Trophoblast cell (in vitro differentiated cells and primary cell): Measurements from ENCODE around the gene STXBP5L.
"Not testable (repeated sequence)": the region's sequence is repeated elsewhere in the genome, so short reads cannot be mapped to it uniquely, and the experiment has no call there.

Experiments
- DNase-seq, 2 donors: peaks; one replicate each; pipeline ENCODE4 v3.0.0-alpha.2; 2016
- H2AFZ ChIP-seq: 2 replicates; pipeline ENCODE4 v1.6.1; 2013; ENCODE audit warnings: low read length, moderate library complexity, mild to moderate bottlenecking; ENCODE audit not compliant: insufficient read depth, poor library complexity
- H2AK5ac ChIP-seq: 2 replicates; pipeline ENCODE4 v1.6.1; 2013; ENCODE audit warnings: mild to moderate bottlenecking, low read length
- H2BK120ac ChIP-seq: 2 replicates; pipeline ENCODE4 v1.6.1; 2013; ENCODE audit warnings: low read length, mild to moderate bottlenecking, moderate library complexity; ENCODE audit not compliant: insufficient read depth, poor library complexity
- H2BK12ac ChIP-seq: 2 replicates; pipeline ENCODE4 v1.6.1; 2013; ENCODE audit warnings: mild to moderate bottlenecking, low read length, moderate library complexity
- H2BK5ac ChIP-seq: 2 replicates; pipeline ENCODE4 v1.6.1; 2013; ENCODE audit warnings: low read length, low read depth, moderate library complexity, mild to moderate bottlenecking; ENCODE audit not compliant: poor library complexity
- H3K14ac ChIP-seq: 2 replicates; pipeline ENCODE4 v1.6.1; 2013; ENCODE audit warnings: mild to moderate bottlenecking, low read length
- H3K18ac ChIP-seq: 2 replicates; pipeline ENCODE4 v1.6.1; 2013; ENCODE audit warnings: mild to moderate bottlenecking, low read length
- H3K23ac ChIP-seq: 2 replicates; pipeline ENCODE4 v1.6.1; 2013; ENCODE audit warnings: low read length
- H3K27ac ChIP-seq: 2 replicates; pipeline ENCODE4 v1.5.1; 2013; ENCODE audit warnings: low read depth, mild to moderate bottlenecking, inconsistent platforms, low read length, moderate library complexity
- H3K27me3 ChIP-seq: 2 replicates; pipeline ENCODE4 v1.6.1; 2013; ENCODE audit warnings: inconsistent platforms, mild to moderate bottlenecking, low read length, moderate library complexity; ENCODE audit not compliant: insufficient read depth
- H3K36me3 ChIP-seq, 2 experiments: 1 replicate in 1 of 2; 2 replicates in 1 of 2; pipeline ENCODE4 v1.6.1; 2013; ENCODE audit warnings: low read length in 2 of 2, mild to moderate bottlenecking in 2 of 2, moderate library complexity in 1 of 2; ENCODE audit not compliant: insufficient read depth in 2 of 2, control insufficient read depth in 1 of 2
- H3K4ac ChIP-seq: 2 replicates; pipeline ENCODE4 v1.6.1; 2013; ENCODE audit warnings: low read depth, mild to moderate bottlenecking, low read length, moderate library complexity
- H3K4me1 ChIP-seq, 2 experiments: 1 replicate in 1 of 2; 2 replicates in 1 of 2; pipeline ENCODE4 v1.6.1; 2013; ENCODE audit warnings: low read length in 2 of 2, mild to moderate bottlenecking in 2 of 2, moderate library complexity in 1 of 2; ENCODE audit not compliant: insufficient read depth in 2 of 2, control insufficient read depth in 1 of 2
- H3K4me2 ChIP-seq: 2 replicates; pipeline ENCODE4 v1.6.1; 2013; ENCODE audit warnings: inconsistent platforms, mild to moderate bottlenecking, low read length, moderate library complexity
- H3K4me3 ChIP-seq: 2 replicates; pipeline ENCODE4 v1.5.1; 2013; ENCODE audit warnings: mild to moderate bottlenecking, low read depth, low read length, inconsistent platforms
- H3K79me1 ChIP-seq: one replicate; pipeline ENCODE4 v1.6.1; 2013; ENCODE audit warnings: low read length
- H3K79me2 ChIP-seq: 2 replicates; pipeline ENCODE4 v1.6.1; 2013; ENCODE audit warnings: low read length, mild to moderate bottlenecking; ENCODE audit not compliant: control insufficient read depth, insufficient read depth, poor library complexity
- H3K9ac ChIP-seq: 2 replicates; pipeline ENCODE4 v1.6.1; 2013; ENCODE audit warnings: mild to moderate bottlenecking, low read length
- H3K9me3 ChIP-seq: 2 replicates; pipeline ENCODE4 v1.6.1; 2013; ENCODE audit warnings: low read depth, mild to moderate bottlenecking, control low read depth, inconsistent platforms, low read length; ENCODE audit not compliant: insufficient read depth
- H4K12ac ChIP-seq: 2 replicates; pipeline ENCODE4 v1.6.1; 2013; ENCODE audit warnings: low read depth, mild to moderate bottlenecking, low read length, moderate library complexity
- H4K8ac ChIP-seq: 2 replicates; pipeline ENCODE4 v1.6.1; 2013; ENCODE audit warnings: low read depth, mild to moderate bottlenecking, low read length, moderate library complexity
- H4K91ac ChIP-seq: one replicate; pipeline ENCODE4 v1.6.1; 2013; ENCODE audit warnings: low read depth, mild to moderate bottlenecking, low read length, moderate library complexity
- WGBS: extraction: QIAGEN DNeasy Blood & Tissue Kit; methylation state at CpG from one replicate; pipeline ENCODE4 v1.1.7; 2013; ENCODE audit warnings: missing lambda C conversion rate; ENCODE audit not compliant: insufficient read length, insufficient coverage; ENCODE audit errors: extremely low coverage; 5-methylcytosine and 5-hydroxymethylcytosine counted together

Gene STXBP5L

DNA sequence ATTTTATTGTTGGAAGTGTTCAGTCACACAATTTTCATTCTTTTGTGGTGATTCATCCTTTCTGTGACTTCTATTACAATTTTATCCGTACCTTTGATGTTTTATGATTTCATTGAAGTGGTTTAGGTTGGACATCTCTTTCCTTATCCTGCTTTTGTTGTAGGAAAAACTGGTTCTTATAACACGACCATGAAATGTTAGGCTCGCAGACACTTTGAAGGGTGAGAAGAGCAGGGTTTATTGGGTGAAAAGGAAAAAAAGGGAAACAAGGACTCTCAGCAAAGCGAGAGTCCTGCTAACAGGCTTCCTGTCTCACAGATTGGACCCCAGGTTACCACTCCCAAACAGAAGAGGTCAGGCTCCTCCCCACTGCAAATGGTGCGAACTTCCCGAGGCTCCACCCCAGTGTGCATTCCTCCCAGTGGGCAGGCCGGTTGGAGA is 257.4 kb downstream of the STXBP5L start:
- Histone ChIP-seq H3K4me2 (no peak overlapping the region), H3K18ac (no peak overlapping the region), H3K36me3 (no peaks in the 10 kb centered on the region), H3K79me2 (no peaks in the 10 kb centered on the region), H2BK5ac (no peak overlapping the region), H3K4ac (no peak overlapping the region), H2BK12ac (no peak overlapping the region), H2AFZ (no peak overlapping the region), H4K91ac (no peak overlapping the region), H2AK5ac (no peak overlapping the region), H3K79me1 (no peaks in the 10 kb centered on the region), H3K14ac (no peak overlapping the region), H3K4me1 (no peaks in the 10 kb centered on the region), H3K23ac (no peak overlapping the region), H4K8ac (no peak overlapping the region), H3K9ac (no peak overlapping the region), H3K27ac (no peak overlapping the region), H4K12ac (no peak overlapping the region), H2BK120ac (no peak overlapping the region), H3K27me3 (no peaks in the 10 kb centered on the region), H3K9me3 (no peaks in the 10 kb centered on the region), H3K4me3 (no peak overlapping the region)
- WGBS = no CpG with 5 or more reads among the region's 7 CpGs
- peak in 1 of 2 donors; percentile 11 for DNase-seq

DNA sequence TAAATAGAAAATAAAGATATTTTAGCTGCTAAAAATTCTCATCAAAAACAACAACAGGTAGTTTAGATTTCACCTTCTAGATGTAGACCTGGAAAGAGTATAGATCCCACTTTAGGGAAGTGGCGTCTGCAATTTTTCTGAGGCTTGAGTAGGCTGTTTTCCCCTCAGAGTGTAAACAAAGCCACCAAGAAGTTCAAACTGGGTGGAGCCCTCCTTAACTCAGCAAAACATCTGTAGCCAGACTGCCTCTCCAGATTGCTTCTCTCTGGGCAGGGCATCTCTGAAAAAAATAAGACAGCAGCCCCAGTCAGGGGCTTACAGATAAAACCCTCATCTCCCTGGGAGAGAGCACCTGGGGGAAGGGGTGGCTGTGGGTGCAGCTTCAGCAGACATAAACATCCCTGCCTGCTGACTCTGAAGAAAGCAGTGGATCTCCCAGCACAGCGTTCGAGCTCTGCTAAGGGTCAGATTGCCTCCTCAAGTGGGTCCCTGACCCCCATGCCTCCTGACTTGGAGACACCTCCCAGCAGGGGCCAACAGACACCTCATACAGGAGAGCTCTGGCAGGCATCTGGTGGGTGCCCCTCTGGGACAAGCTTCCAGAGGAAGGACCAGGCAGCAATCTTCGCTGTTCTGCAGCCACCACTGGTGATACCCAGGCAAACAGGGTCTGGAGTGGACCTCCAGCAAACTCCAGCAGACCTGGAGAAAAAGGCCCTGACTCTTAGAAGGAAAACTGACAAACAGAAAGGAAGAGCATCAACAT is 259.6 kb downstream of the STXBP5L start:
- H3K4ac ChIP-seq = no peak overlapping the region
- H2BK12ac ChIP-seq = no peak overlapping the region
- no peak overlapping the region for H3K9ac ChIP-seq
- no peak overlapping the region for H3K4me2 ChIP-seq
- no peak overlapping the region for H4K12ac ChIP-seq
- H3K79me2 ChIP-seq = no peaks in the 10 kb centered on the region
- no peak overlapping the region for H3K23ac ChIP-seq
- H4K91ac ChIP-seq = no peak overlapping the region
- H2AK5ac ChIP-seq = no peak overlapping the region
- H3K14ac ChIP-seq = no peak overlapping the region
- WGBS = no CpG with 5 or more reads among the region's 4 CpGs
- no peaks in the 10 kb centered on the region for H3K27me3 ChIP-seq
- no peaks in the 10 kb centered on the region for H3K4me1 ChIP-seq
- DNase-seq = no peak
- H4K8ac ChIP-seq = no peak overlapping the region
- no peak overlapping the region for H3K4me3 ChIP-seq
- no peaks in the 10 kb centered on the region for H3K79me1 ChIP-seq
- H3K36me3 ChIP-seq = no peaks in the 10 kb centered on the region
- no peak overlapping the region for H3K18ac ChIP-seq
- H2AFZ ChIP-seq = no peak overlapping the region
- H2BK5ac ChIP-seq = no peak overlapping the region
- no peaks in the 10 kb centered on the region for H3K9me3 ChIP-seq
- no peak overlapping the region for H2BK120ac ChIP-seq
- H3K27ac ChIP-seq = no peak overlapping the region

DNA sequence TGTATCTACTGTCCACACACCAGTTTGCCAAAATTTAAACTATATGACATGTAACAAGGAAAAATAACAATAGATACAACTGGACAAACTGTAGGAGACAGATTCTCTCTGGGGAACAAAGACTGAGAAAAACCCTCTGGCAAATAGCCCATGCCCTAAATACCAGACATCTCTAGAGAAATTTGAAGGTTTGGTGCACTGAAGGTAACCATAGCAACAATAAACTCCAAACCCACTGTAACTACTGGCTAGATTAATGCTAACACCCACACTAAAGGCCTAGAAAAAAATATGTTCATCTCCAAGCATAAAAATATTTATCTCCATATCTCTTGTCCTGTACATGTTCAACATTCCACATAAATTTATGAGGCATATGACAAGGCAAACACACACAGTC is 267.1 kb downstream of the STXBP5L start:
- Histone ChIP-seq H3K9ac (no peak overlapping the region), H3K79me1 (no peaks in the 10 kb centered on the region), H3K4me1 (peaks cover 0 to 2% of the 10 kb centered on the region in 2 experiments), H3K18ac (no peak overlapping the region), H3K9me3 (no peaks in the 10 kb centered on the region), H3K79me2 (no peaks in the 10 kb centered on the region), H2BK12ac (no peak overlapping the region), H4K91ac (no peak overlapping the region), H3K36me3 (no peaks in the 10 kb centered on the region), H2BK120ac (no peak overlapping the region), H2AK5ac (no peak overlapping the region), H2BK5ac (no peak overlapping the region), H3K23ac (no peak overlapping the region), H3K4ac (no peak overlapping the region), H3K4me2 (no peak overlapping the region), H3K4me3 (no peak overlapping the region), H3K14ac (no peak overlapping the region), H2AFZ (no peak overlapping the region), H3K27me3 (no peaks in the 10 kb centered on the region), H4K8ac (no peak overlapping the region), H3K27ac (no peak overlapping the region), H4K12ac (no peak overlapping the region)
- peak; percentile 8 to 78 for DNase-seq

- H3K4me2 ChIP-seq, H2AK5ac ChIP-seq, H3K36me3 ChIP-seq, H3K4me1 ChIP-seq, H2BK120ac ChIP-seq, H3K79me1 ChIP-seq, H3K27me3 ChIP-seq, H3K9me3 ChIP-seq, H4K12ac ChIP-seq, H4K8ac ChIP-seq, H3K23ac ChIP-seq, H4K91ac ChIP-seq, H3K14ac ChIP-seq, DNase-seq, H3K4ac ChIP-seq, H3K27ac ChIP-seq, H3K9ac ChIP-seq, H3K18ac ChIP-seq, H3K79me2 ChIP-seq, H2BK12ac ChIP-seq, H3K4me3 ChIP-seq, H2AFZ ChIP-seq, H2BK5ac ChIP-seq: not testable (repeated sequence)
- WGBS = no CpG with 5 or more reads among the region's 26 CpGs
Measured at GRCh38 chr3:121190626-121191025, 282.6 kb downstream of the STXBP5L start.
